ENCODE results near the gene ASAP3. TPM values are rescaled to one million over a fixed set of nuclear protein-coding genes. Genes with fewer than 3 reads are reported as not detected.

Gene ASAP3
- total and polyA plus RNA-seq, 2 of the 13 experiments (the other 11 are each of a cell fraction or from before 2014, with no cell fraction given): 32.6 to 37.0 TPM

DNA sequence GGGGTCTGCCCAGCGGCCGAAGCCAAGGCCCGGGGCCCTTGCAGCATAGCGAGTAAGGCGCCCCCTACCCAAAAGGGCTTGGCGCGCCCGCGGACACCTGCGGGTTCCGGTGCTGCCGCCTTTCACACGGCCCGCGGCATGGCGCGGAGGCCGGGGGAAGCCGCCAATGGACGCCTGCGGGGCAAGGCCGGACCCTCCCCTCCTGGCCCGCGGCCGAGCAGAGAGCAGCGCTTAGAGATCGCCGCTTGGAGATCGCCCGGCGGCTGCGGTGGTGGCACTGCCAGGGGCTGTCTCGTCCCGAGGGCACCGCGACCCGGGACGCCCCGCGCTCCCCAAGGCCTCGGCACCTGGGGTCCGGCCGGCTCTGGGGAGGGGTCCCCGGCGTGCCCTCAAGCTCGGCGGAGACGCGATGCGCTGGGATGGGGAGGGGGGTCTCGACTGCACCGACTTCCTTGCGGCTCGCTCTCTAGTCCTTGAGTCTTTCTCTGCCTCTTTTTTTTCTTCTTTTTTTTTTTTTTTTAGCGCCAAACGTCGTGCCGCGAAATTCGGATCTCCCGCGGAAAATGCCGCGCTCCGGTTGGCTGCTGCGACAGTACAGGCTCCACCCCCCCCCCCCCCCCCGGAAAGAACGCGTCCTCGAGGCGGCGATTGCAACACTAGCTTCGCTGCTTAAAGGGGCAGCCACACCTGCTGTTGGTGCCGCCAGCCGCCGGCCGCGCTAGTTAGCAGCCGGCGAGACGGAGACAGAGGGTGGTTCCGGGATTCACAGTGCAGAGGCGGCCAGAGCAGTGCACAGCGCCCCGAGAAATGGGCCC, 47.0 kb upstream of the ASAP3 start, which contains the start of gene E2F2 (continued):
- TF ChIP-seq, protein P1, sequence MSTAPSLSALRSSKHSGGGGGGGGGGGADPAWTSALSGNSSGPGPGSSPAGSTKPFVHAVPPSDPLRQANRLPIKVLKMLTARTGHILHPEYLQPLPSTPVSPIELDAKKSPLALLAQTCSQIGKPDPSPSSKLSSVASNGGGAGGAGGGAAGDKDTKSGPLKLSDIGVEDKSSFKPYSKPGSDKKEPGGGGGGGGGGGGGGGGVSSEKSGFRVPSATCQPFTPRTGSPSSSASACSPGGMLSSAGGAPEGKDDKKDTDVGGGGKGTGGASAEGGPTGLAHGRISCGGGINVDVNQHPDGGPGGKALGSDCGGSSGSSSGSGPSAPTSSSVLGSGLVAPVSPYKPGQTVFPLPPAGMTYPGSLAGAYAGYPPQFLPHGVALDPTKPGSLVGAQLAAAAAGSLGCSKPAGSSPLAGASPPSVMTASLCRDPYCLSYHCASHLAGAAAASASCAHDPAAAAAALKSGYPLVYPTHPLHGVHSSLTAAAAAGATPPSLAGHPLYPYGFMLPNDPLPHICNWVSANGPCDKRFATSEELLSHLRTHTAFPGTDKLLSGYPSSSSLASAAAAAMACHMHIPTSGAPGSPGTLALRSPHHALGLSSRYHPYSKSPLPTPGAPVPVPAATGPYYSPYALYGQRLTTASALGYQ (CRISPR knock-in tag; IDR thresholded peaks at IDR 0.05): no peak
- TF ChIP-seq NFYC (CRISPR knock-in tag; IDR thresholded peaks at IDR 0.05) (peak; percentile 66; the same call in 1 of the 2 replicates), ATF4 (CRISPR knock-in tag; IDR thresholded peaks at IDR 0.05) (peak in 1 of 2 experiments; percentile 65; a peak in 2 of 4 replicates), ZFYVE20 (CRISPR knock-in tag; IDR thresholded peaks at IDR 0.05; ENCODE audit: borderline replicate concordance, low read depth) (no peak), ZNF788 (CRISPR knock-in tag; IDR thresholded peaks at IDR 0.05; ENCODE audit: borderline replicate concordance) (no peak), ZBTB37 (CRISPR knock-in tag; IDR thresholded peaks at IDR 0.05) (no peak), HOXA7 (CRISPR knock-in tag; IDR thresholded peaks at IDR 0.05) (no peak), ZNF878 (CRISPR knock-in tag; IDR thresholded peaks at IDR 0.05) (0 out of 2 replicates have a peak, but pooled peaks have one; percentile 64), ZNF530 (CRISPR knock-in tag; IDR thresholded peaks at IDR 0.05; ENCODE audit: low read depth) (no peak), GMEB1 (CRISPR knock-in tag; IDR thresholded peaks at IDR 0.05; ENCODE audit: borderline replicate concordance) (peak; percentile 63; the same call in 1 of the 2 replicates), ZSCAN21 (CRISPR knock-in tag; IDR thresholded peaks at IDR 0.05; ENCODE audit: borderline replicate concordance) (0 out of 2 replicates have a peak, but pooled peaks have one; percentile 56), KLF12 (CRISPR knock-in tag; IDR thresholded peaks at IDR 0.05; ENCODE audit: borderline replicate concordance) (no peak; the same call in 1 of the 2 replicates), ZMAT3 (CRISPR knock-in tag; conservative IDR thresholded peaks at IDR 0.05) (peak; percentile 83; the same call in 1 of the 2 replicates), NR2C2 (CRISPR knock-in tag; IDR thresholded peaks at IDR 0.05; ENCODE audit: borderline replicate concordance) (peak; percentile 36; the same call in 1 of the 2 replicates), ZNF441 (CRISPR knock-in tag; IDR thresholded peaks at IDR 0.05; ENCODE audit: borderline replicate concordance) (0 out of 2 replicates have a peak, but pooled peaks have one; percentile 56)
- TF ChIP-seq, protein P2, sequence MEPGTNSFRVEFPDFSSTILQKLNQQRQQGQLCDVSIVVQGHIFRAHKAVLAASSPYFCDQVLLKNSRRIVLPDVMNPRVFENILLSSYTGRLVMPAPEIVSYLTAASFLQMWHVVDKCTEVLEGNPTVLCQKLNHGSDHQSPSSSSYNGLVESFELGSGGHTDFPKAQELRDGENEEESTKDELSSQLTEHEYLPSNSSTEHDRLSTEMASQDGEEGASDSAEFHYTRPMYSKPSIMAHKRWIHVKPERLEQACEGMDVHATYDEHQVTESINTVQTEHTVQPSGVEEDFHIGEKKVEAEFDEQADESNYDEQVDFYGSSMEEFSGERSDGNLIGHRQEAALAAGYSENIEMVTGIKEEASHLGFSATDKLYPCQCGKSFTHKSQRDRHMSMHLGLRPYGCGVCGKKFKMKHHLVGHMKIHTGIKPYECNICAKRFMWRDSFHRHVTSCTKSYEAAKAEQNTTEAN (CRISPR knock-in tag; conservative IDR thresholded peaks at IDR 0.05): no peak
- TF ChIP-seq, protein P3, sequence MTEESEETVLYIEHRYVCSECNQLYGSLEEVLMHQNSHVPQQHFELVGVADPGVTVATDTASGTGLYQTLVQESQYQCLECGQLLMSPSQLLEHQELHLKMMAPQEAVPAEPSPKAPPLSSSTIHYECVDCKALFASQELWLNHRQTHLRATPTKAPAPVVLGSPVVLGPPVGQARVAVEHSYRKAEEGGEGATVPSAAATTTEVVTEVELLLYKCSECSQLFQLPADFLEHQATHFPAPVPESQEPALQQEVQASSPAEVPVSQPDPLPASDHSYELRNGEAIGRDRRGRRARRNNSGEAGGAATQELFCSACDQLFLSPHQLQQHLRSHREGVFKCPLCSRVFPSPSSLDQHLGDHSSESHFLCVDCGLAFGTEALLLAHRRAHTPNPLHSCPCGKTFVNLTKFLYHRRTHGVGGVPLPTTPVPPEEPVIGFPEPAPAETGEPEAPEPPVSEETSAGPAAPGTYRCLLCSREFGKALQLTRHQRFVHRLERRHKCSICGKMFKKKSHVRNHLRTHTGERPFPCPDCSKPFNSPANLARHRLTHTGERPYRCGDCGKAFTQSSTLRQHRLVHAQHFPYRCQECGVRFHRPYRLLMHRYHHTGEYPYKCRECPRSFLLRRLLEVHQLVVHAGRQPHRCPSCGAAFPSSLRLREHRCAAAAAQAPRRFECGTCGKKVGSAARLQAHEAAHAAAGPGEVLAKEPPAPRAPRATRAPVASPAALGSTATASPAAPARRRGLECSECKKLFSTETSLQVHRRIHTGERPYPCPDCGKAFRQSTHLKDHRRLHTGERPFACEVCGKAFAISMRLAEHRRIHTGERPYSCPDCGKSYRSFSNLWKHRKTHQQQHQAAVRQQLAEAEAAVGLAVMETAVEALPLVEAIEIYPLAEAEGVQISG (CRISPR knock-in tag; IDR thresholded peaks at IDR 0.05): peak; percentile 85

All from HepG2 (cell line).